WTC11 (cell line): ENCODE measurements around the gene NPW.

ENCODE experiments used
- ELF4 ChIP-seq: sonication (generic); formaldehyde crosslinking; IDR thresholded peaks from 2 replicates; pipeline ENCODE4 v1.8.1; 2022; ENCODE audit warnings: low read depth, mild to moderate bottlenecking, moderate library complexity, missing genetic modification reagents
- JUN ChIP-seq: sonication (generic); formaldehyde crosslinking; IDR thresholded peaks from 2 replicates; pipeline ENCODE4 v1.8.0; 2023; ENCODE audit warnings: mild to moderate bottlenecking, missing genetic modification reagents
- NFATC4 ChIP-seq: fragments of 250-450 bp; sonication (Bioruptor Pico); IDR thresholded peaks from 2 replicates; pipeline ENCODE4 v1.9.0; 2021; ENCODE audit warnings: mild to moderate bottlenecking
- ZBTB21 ChIP-seq: sonication (generic); formaldehyde crosslinking; IDR thresholded peaks from 2 replicates; pipeline ENCODE4 v1.8.1; 2023; ENCODE audit warnings: mild to moderate bottlenecking, missing genetic modification reagents, borderline replicate concordance
- TF ChIP-seq, protein P1 (sequence below): fragments of 200-600 bp; IDR thresholded peaks from 2 replicates; pipeline ENCODE4 v1.8.0; 2022; ENCODE audit warnings: antibody characterized with exemption
- TF ChIP-seq, protein P2 (sequence below): sonication (generic); formaldehyde crosslinking; IDR thresholded peaks from 2 replicates; pipeline ENCODE4 v1.8.1; 2022; ENCODE audit warnings: mild to moderate bottlenecking, missing genetic modification reagents, moderate library complexity, borderline replicate concordance
- TF ChIP-seq, protein P3 (sequence below): sonication (generic); formaldehyde crosslinking; IDR thresholded peaks from 2 replicates; pipeline ENCODE4 v1.8.1; 2022; ENCODE audit warnings: low read depth, missing genetic modification reagents, borderline replicate concordance
- TF ChIP-seq, protein P4 (sequence below): sonication (generic); formaldehyde crosslinking; IDR thresholded peaks from 2 replicates; pipeline ENCODE4 v1.8.1; 2023; ENCODE audit warnings: mild to moderate bottlenecking, missing genetic modification reagents, moderate library complexity

DNA sequence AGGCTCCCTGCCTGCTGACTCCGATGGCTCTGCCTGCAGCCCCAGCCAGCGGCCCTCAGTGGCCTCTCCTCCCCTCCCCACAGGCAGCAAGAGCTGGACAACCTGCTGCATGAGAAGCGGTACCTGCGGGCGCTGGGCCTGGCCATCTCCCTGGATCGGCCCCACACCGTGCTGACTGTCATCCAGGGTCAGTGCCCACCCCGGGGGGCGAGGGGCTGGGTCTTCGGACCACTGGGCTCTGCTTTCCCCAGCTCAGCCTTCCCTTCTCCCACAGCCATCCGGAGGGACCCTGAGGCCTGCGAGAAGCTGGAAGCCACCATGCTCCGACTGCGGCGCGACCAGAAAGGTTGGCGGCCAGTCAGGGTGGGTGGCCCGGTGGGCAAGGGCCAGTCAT, 41.7 kb upstream of the NPW start:
- TF ChIP-seq, protein P1, sequence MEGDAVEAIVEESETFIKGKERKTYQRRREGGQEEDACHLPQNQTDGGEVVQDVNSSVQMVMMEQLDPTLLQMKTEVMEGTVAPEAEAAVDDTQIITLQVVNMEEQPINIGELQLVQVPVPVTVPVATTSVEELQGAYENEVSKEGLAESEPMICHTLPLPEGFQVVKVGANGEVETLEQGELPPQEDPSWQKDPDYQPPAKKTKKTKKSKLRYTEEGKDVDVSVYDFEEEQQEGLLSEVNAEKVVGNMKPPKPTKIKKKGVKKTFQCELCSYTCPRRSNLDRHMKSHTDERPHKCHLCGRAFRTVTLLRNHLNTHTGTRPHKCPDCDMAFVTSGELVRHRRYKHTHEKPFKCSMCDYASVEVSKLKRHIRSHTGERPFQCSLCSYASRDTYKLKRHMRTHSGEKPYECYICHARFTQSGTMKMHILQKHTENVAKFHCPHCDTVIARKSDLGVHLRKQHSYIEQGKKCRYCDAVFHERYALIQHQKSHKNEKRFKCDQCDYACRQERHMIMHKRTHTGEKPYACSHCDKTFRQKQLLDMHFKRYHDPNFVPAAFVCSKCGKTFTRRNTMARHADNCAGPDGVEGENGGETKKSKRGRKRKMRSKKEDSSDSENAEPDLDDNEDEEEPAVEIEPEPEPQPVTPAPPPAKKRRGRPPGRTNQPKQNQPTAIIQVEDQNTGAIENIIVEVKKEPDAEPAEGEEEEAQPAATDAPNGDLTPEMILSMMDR: no peak
- no peak for TF ChIP-seq JUN (CRISPR knock-in tag)
- TF ChIP-seq ZBTB21: no peak
- no peak for TF ChIP-seq NFATC4
- TF ChIP-seq, protein P2, sequence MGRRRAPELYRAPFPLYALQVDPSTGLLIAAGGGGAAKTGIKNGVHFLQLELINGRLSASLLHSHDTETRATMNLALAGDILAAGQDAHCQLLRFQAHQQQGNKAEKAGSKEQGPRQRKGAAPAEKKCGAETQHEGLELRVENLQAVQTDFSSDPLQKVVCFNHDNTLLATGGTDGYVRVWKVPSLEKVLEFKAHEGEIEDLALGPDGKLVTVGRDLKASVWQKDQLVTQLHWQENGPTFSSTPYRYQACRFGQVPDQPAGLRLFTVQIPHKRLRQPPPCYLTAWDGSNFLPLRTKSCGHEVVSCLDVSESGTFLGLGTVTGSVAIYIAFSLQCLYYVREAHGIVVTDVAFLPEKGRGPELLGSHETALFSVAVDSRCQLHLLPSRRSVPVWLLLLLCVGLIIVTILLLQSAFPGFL (CRISPR knock-in tag): no peak
- TF ChIP-seq, protein P3, sequence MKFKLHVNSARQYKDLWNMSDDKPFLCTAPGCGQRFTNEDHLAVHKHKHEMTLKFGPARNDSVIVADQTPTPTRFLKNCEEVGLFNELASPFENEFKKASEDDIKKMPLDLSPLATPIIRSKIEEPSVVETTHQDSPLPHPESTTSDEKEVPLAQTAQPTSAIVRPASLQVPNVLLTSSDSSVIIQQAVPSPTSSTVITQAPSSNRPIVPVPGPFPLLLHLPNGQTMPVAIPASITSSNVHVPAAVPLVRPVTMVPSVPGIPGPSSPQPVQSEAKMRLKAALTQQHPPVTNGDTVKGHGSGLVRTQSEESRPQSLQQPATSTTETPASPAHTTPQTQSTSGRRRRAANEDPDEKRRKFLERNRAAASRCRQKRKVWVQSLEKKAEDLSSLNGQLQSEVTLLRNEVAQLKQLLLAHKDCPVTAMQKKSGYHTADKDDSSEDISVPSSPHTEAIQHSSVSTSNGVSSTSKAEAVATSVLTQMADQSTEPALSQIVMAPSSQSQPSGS (CRISPR knock-in tag): no peak
- TF ChIP-seq, protein P4, sequence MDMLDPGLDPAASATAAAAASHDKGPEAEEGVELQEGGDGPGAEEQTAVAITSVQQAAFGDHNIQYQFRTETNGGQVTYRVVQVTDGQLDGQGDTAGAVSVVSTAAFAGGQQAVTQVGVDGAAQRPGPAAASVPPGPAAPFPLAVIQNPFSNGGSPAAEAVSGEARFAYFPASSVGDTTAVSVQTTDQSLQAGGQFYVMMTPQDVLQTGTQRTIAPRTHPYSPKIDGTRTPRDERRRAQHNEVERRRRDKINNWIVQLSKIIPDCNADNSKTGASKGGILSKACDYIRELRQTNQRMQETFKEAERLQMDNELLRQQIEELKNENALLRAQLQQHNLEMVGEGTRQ: no peak
- TF ChIP-seq ELF4 (CRISPR knock-in tag): no peak
